Stimulated activated CD4-positive, alpha-beta T cell treated with anti-CD3 and anti-CD28 coated beads, Interleukin-2, amount 100 ng/mL, for 48 hours (primary cell): ENCODE data around the gene ABCA2.
"Not testable (repeated sequence)": the region's sequence is repeated elsewhere in the genome, so short reads cannot be mapped to it uniquely, and the experiment has no call there.

Experiments
- DNase-seq, 2 donors: peaks; one replicate each; pipeline ENCODE4 v3.0.0-alpha.2; 2020

ABCA2 gene

GRCh38 chr9:137044037-137044436, 16.0 kb upstream of the ABCA2 start:
- DNase-seq = no peak

GRCh38 chr9:137042751-137043727, 15.0 kb upstream of the ABCA2 start:
- DNase-seq = no peak

GRCh38 chr9:137041124-137041523, 13.1 kb upstream of the ABCA2 start:
- DNase-seq = no peak

DNA sequence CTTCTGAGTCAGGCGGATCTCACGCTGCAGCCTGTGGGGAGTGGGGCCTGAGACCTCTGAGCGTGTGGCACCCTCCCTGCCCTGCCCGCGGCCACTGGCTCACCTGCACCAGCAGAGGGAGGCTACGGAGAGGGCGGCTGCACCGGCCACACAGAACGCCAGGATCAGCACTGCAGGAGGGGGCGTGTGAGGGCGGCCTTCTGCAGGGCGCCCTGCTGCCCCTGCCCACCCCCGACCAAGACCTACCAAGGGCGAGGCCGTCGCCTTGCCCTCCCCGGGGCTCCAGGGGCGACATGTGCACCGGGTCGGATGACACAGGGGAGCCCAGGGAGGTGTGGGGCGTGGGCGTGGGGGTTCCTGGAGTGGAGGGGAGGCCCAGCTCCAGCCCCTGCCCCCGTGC, 12.5 kb upstream of the ABCA2 start:
- DNase-seq = no peak

- no peak for DNase-seq
Measured at GRCh38 chr9:137039611-137040366, 11.8 kb upstream of the ABCA2 start.

DNA sequence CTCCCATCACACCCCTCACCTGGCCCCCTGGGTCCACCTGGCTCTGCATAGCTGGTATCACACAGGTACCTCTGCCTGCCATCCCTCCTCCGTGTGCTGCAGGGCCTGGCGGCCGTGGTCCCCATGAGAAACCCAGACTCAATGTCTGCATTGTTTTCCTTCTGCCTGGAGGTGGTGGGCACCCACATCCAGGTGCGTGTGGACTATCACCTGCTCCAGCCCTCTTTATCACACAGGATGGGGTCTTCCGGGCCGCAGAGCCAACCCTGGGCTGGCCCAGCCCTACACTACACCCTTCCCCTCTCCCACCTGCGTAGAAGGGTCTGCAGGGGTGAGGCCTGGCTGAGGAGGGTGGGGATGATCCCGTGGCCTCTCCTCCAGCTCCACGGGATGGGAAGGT, 10.9 kb upstream of the ABCA2 start:
- no peak for DNase-seq

- no peak for DNase-seq
Measured at GRCh38 chr9:137037483-137037882, 9.4 kb upstream of the ABCA2 start.

DNA sequence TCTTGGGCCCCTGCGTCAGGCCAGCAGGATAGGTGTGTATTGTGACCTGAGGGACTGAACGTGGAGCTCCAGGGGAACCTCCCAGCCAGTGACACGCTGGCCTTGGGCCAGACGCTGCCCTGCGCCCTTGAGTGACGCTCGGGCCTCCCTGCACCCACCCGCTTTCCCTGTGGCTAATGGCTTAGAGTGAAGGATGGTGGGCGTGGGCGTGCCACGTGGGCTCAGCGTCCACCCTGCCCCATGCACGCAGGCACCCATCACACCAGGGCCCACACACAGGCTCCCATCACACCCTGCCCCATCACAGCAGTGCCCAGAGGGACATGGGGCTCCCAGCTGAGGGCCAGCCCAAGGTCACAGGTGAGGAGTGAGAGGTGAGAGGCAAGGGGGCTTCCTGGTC, 9.0 kb upstream of the ABCA2 start:
- no peak for DNase-seq

GRCh38 chr9:137035937-137036336, 7.9 kb upstream of the ABCA2 start:
- no peak for DNase-seq

- no peak for DNase-seq
Measured at GRCh38 chr9:137035507-137035834, 7.4 kb upstream of the ABCA2 start.

GRCh38 chr9:137034709-137035506, 6.9 kb upstream of the ABCA2 start:
- peak; percentile 83 to 86 for DNase-seq

GRCh38 chr9:137034039-137034708, 6.1 kb upstream of the ABCA2 start:
- DNase-seq = no peak

- not testable (repeated sequence) for DNase-seq
Measured at GRCh38 chr9:137033481-137033880, 5.4 kb upstream of the ABCA2 start.

DNA sequence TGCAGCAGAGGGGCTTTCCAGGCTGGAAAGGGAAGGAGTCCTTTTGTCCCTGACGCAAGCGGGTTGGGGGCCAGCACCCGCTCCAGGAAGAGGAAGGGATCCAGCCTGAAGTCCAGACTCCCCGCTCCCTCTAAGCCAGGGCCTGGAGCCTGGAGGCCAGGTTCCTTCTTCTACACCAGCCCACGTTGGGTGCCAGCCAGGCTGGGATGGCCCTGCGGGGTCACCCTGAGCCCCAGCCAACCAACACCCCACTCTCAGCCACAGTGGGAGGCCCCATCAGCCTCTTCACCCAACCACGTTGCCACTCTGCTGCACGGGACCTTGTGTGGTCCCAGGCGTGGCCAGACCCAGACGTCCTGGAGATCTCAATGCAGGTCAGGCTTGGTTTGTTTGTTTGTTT, 4.8 kb upstream of the ABCA2 start:
- no peak for DNase-seq

- DNase-seq = no peak
Measured at GRCh38 chr9:137031904-137032640, 4.0 kb upstream of the ABCA2 start, which contains the start of gene FUT7. Gene FUT7 (minus strand): TSS chr9:137032088. CDS start chr9:137031991, 97 bp downstream.

GRCh38 chr9:137030538-137031527, 2.8 kb upstream of the ABCA2 start:
- peak in 1 of 2 donors; percentile 32 for DNase-seq

- DNase-seq = no peak
Measured at GRCh38 chr9:137030006-137030405, 2.0 kb upstream of the ABCA2 start.

- peak; percentile 80 to 84 for DNase-seq
Measured at GRCh38 chr9:137029058-137029936, 1.3 kb upstream of the ABCA2 start.
